ENCODE results near the gene ZKSCAN8. TPM values are rescaled to one million over a fixed set of nuclear protein-coding genes. Genes with fewer than 3 reads are reported as not detected.
"Not testable (repeated sequence)": the region's sequence is repeated elsewhere in the genome, so short reads cannot be mapped to it uniquely, and the experiment has no call there.

ZKSCAN8 gene
- 10 to 100 TPM; 28.2 to 53.0 (median 47.0) TPM for polyA plus RNA-seq (ENCODE audit: insufficient read depth in 1 of 5, insufficient read length in 5 of 5, low replicate concordance in 1 of 5)
- long read RNA-seq, donor 1, full-length matches to known transcripts = 7 of 7 reads
- long read RNA-seq, donor 1, partial matches to known transcripts = 0 of 7 reads
- long read RNA-seq, donor 1, other reads (novel, unspliced or antisense) = 0 of 7 reads
- long read RNA-seq, donor 2, full-length matches to known transcripts = 3 of 56 reads
- long read RNA-seq, donor 2, partial matches to known transcripts = 53 of 56 reads
- long read RNA-seq, donor 2, other reads (novel, unspliced or antisense) = 0 of 56 reads
- long read RNA-seq, donor 3, full-length matches to known transcripts = 3 of 3 reads
- long read RNA-seq, donor 3, partial matches to known transcripts = 0 of 3 reads
- long read RNA-seq, donor 3, other reads (novel, unspliced or antisense) = 0 of 3 reads
- long read RNA-seq, donor 4, full-length matches to known transcripts = 5 of 5 reads
- long read RNA-seq, donor 4, partial matches to known transcripts = 0 of 5 reads
- long read RNA-seq, donor 4, other reads (novel, unspliced or antisense) = 0 of 5 reads
- long read RNA-seq, donor 5, full-length matches to known transcripts = 2 of 2 reads
- long read RNA-seq, donor 5, partial matches to known transcripts = 0 of 2 reads
- long read RNA-seq, donor 5, other reads (novel, unspliced or antisense) = 0 of 2 reads
- long read RNA-seq, donor 6, full-length matches to known transcripts = 5 of 5 reads
- long read RNA-seq, donor 6, partial matches to known transcripts = 0 of 5 reads
- long read RNA-seq, donor 6, other reads (novel, unspliced or antisense) = 0 of 5 reads
- long read RNA-seq, donor 7, full-length matches to known transcripts = 4 of 4 reads
- long read RNA-seq, donor 7, partial matches to known transcripts = 0 of 4 reads
- long read RNA-seq, donor 7, other reads (novel, unspliced or antisense) = 0 of 4 reads
- long read RNA-seq, donor 8, full-length matches to known transcripts = 2 of 2 reads
- long read RNA-seq, donor 8, partial matches to known transcripts = 0 of 2 reads
- long read RNA-seq, donor 8, other reads (novel, unspliced or antisense) = 0 of 2 reads

DNA sequence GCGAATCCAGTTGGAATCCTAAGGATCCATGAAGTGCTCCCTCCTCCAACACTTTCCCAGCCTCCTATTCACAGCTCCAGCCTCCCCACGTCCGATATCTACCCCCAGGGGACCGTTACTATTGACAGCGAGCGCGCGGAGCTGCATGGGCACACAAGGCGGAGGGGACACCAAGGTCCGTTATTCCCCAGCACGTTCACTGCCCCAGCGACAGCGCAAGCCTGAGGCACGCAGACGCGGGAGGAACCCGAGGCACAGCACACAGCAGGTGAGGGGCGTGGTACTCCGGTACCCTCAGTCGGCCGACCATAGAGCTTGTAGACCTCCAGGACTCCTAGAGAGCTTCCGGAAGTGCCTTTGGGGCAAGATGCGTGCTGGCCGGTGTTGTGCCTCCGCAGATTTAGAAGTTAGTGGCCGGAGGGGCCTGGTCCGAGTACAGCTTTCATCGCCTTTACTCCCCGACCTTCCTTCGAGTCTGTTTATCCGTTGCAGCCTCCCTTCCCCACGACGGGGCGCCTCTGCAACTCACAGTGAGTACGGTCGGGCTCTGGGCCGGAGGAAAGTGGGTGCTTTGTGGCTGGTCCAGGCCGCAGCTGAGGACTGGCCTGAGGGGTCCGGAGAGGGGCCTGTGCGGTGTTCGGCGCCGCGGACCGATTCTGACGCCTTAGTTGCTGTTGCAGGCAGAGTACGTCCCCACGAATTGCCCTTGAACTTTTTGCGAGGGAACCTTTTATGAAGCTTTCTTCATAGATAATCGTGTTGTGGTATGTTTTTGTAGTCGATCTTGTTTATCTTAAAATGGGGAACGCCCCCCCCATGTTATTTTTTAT, at the start of gene ZKSCAN8:
TSS of gene ZKSCAN8 (plus strand) at position 384 of the 830 bp plus-strand sequence. CDS start 6,525 bp downstream, outside the sequence.
- peak; percentile 82 to 85 for DNase-seq

DNA sequence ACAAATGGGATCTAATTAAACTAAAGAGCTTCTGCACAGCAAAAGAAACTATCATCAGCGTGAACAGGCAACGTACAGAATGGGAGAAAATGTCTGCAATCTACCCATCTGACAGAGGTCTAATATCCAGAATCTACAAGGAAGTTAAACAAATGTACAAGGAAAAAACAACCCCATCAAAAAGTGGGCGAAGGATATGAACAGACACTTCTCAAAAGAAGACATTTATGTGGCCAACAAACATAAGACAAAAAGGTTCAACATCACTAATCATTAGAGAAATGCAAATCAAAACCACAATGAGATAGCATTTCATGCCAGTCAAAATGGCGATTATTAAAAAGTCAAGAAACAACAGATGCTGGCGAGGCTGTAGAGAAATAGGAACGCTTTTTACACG, 39.5 kb upstream of the ZKSCAN8 start:
- not testable (repeated sequence) for DNase-seq

DNA sequence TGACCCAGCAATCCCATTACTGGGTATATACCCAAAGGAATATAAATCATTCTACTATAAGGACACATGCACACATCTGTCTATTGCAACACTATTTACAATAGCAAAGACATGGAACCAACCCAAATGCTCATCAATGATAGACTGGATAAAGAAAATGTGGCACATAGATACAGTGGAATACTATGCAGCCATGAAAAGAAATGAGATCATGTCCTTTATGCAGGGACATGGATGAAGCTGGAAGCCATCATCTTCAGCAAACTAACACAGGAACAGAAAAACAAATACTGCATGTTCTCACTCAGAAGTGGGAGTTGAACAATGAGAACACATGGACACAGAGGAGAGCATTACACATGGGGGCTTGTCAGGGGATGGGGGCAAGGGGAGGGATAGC, 39.0 kb upstream of the ZKSCAN8 start:
- not testable (repeated sequence) for DNase-seq

- peak; percentile 82 to 83 for DNase-seq
These were observed 37.1 kb upstream of the ZKSCAN8 start for GRCh38 chr6:28104392-28105244.

GRCh38 chr6:28105245-28105639, 36.4 kb upstream of the ZKSCAN8 start:
- peak in 1 of 2 donors; percentile 24 for DNase-seq

- DNase-seq = no peak
These were observed 34.2 kb upstream of the ZKSCAN8 start for GRCh38 chr6:28107506-28107905.

DNA sequence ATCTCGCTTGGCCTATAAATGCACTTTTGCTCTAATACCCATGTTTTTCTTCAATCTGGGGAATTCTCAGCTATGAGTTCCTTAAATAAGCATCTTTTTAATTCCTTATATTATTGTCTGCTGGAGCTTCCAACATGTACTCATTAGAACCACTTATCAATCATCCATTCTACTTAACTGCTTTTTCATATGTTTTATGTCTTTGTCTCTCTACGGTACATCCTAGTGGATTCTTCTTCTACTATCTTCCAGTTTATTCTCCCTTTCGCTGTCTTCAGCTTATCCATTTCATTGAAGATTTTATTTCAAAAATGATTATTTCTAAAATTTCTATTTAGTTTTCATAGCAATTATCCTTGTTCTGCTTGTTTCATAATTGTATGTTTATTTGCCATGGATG, 29.7 kb upstream of the ZKSCAN8 start:
- no peak for DNase-seq

- DNase-seq = no peak
These were observed 25.9 kb upstream of the ZKSCAN8 start for GRCh38 chr6:28115799-28116198.

GRCh38 chr6:28117386-28118050, 24.2 kb upstream of the ZKSCAN8 start:
- no peak for DNase-seq

DNA sequence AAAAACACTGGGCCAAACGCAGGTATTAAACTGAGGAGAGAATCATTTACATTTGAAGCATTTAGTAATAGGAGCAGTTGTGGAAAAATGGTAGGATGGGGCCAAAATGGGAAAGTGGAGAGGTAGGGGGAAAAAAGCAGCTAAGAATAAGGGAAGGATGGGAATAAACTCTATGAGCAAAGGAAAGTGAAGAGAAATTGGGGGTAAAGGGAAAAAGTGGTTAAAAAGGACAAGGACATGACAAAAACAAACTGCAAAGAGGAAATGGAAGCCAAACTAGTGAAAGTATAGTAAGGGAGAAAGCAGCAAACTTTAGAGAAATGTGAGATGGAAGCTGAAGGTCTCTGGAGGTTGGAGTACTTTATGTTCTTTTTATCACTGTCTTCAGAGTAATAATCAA, 23.5 kb upstream of the ZKSCAN8 start:
- DNase-seq = no peak

- DNase-seq = no peak
These were observed 19.8 kb upstream of the ZKSCAN8 start for GRCh38 chr6:28121876-28122275.

- DNase-seq = not testable (repeated sequence)
These were observed 19.4 kb upstream of the ZKSCAN8 start for GRCh38 chr6:28122283-28122682.

GRCh38 chr6:28124350-28124970, 17.2 kb upstream of the ZKSCAN8 start, which contains the start of gene ZSCAN16:
TSS of gene ZSCAN16 (plus strand) at chr6:28124609. CDS start at chr6:28125444, 835 bp downstream.
- DNase-seq = peak; percentile 59 to 69

DNA sequence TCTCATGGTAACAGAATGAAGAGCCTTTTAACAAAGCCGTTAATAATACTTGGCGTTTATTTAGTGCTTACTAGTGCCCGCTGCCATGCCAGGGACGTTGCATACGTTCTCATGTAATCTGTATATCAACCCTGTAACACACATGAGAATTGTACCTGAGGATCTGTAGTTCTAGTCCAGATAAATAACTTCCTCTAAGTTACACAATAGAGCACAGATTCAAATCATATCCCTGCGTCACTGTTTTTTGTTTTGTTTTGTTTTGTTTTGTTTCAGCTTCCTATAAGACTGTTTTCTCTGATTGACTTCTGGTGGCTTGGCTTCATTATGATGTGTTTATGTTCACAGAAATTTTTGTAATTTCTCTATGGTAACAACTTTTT, 16.7 kb upstream of the ZKSCAN8 start:
- DNase-seq = no peak

- no peak for DNase-seq
These were observed 16.3 kb upstream of the ZKSCAN8 start for GRCh38 chr6:28125401-28125800.

DNA sequence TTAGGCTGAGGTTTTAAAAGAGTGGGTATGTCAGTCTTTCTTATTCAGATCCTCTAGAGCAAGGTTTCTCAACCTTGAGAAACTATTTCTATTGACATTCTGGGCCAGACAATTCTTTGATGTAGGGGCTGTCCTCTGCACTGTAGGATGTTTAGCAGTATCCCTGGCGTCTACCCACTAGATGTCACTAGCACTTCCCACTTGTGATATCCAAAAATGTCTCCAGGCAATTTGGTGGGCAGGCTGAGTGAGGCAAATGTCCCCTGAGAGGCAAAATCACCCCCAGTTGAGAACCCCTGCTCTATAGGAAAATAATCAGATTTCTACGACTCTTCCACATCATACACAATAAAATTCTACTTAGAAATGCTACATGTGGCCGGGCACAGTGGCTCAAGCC, 7.7 kb upstream of the ZKSCAN8 start:
- no peak for DNase-seq

- no peak for DNase-seq
These were observed 7.0 kb upstream of the ZKSCAN8 start for GRCh38 chr6:28134716-28135115.

GRCh38 chr6:28135393-28135792, 6.3 kb upstream of the ZKSCAN8 start:
- no peak for DNase-seq
